Lung (tissue), 12 donors: Measurements from ENCODE around the gene ARSA. TPM values are rescaled to one million over a fixed set of nuclear protein-coding genes. Genes with fewer than 3 reads are reported as not detected.

Experiments
- ATAC-seq: fragments of 200-7000 bp; cut with Tn5 transposase; one replicate; pipeline ENCODE4 v1.9.1; 2020; ENCODE audit warnings: moderate number of reproducible peaks; ENCODE audit not compliant: insufficient read depth, low FRiP score
- DNase-seq, 3 donors: peaks; one replicate each; pipeline ENCODE4 v3.0.0-alpha.2; 2013 to 2017
- H3K27ac ChIP-seq, 2 donors: one replicate each; pipeline ENCODE4 v1.5.1; 2013; ENCODE audit warnings: mild to moderate bottlenecking in 2 of 2, moderate library complexity in 2 of 2, control low read depth in 1 of 2, inconsistent platforms in 1 of 2, low read depth in 1 of 2, low read length in 1 of 2
- H3K27me3 ChIP-seq, 3 donors: one replicate each; pipeline ENCODE4 v1.5.1; 2013; ENCODE audit warnings: low read length in 2 of 3; ENCODE audit not compliant: control insufficient read depth in 3 of 3, insufficient read depth in 3 of 3
- H3K36me3 ChIP-seq, 4 donors: one replicate each; pipeline ENCODE4 v1.5.1; 2013; ENCODE audit warnings: low read length in 4 of 4, mild to moderate bottlenecking in 1 of 4, moderate library complexity in 1 of 4; ENCODE audit not compliant: control insufficient read depth in 4 of 4, insufficient read depth in 4 of 4
- H3K4me1 ChIP-seq, 5 donors: one replicate each; pipeline ENCODE4 v1.5.1; 2013; ENCODE audit warnings: low read length in 5 of 5, mild to moderate bottlenecking in 2 of 5, moderate library complexity in 1 of 5; ENCODE audit not compliant: control insufficient read depth in 5 of 5, insufficient read depth in 5 of 5
- H3K4me3 ChIP-seq: one replicate; pipeline ENCODE4 v1.5.1; 2013; ENCODE audit warnings: mild to moderate bottlenecking, control low read depth, moderate library complexity
- H3K9ac ChIP-seq, 2 donors: one replicate each; pipeline ENCODE4 v1.5.1; 2013; ENCODE audit warnings: low read length in 2 of 2, control low read depth in 1 of 2; ENCODE audit not compliant: insufficient read depth in 1 of 2
- H3K9me3 ChIP-seq, 4 donors: one replicate each; pipeline ENCODE4 v1.5.1; 2013; ENCODE audit warnings: low read length in 3 of 4, mild to moderate bottlenecking in 1 of 4, moderate library complexity in 1 of 4; ENCODE audit not compliant: control insufficient read depth in 4 of 4, insufficient read depth in 3 of 4
- WGBS, 2 donors: extraction: QIAGEN DNeasy Blood & Tissue Kit; methylation state at CpG; one replicate each; pipeline ENCODE4 v1.1.7; 2013; 5-methylcytosine and 5-hydroxymethylcytosine counted together
- polyA plus RNA-seq, 2 donors: library from polyadenylated mRNA; stranded (reverse); fragments of 200-250 nt; gene quantifications; one replicate each; pipeline ENCODE4 v1.2.1, GENCODE V29; 2013
- total RNA-seq, 2 donors: library from RNA; depleted of rRNA in 1 of 2; stranded (reverse); fragments of >200 nt in 1 of 2; gene quantifications; one replicate each; pipeline ENCODE4 v1.2.1, GENCODE V29; 2014 to 2021
- TF ChIP-seq, protein P1 (sequence below): IDR thresholded peaks from 2 replicates; pipeline ENCODE4 v1.5.1; 2012; ENCODE audit warnings: mild to moderate bottlenecking; ENCODE audit errors: control extremely low read depth, extremely low read depth
- donor health status: control.
- donor health status: control.
- donor health status: Bipolar disorder and iron deficiency.
- donor health status: healthy.
- donor health status: DM: yes; HTN: yes; CAD: no.

ARSA gene
- total and polyA plus RNA-seq, 4 donors, result 21.2 to 57.7 (median 40.5) TPM

DNA sequence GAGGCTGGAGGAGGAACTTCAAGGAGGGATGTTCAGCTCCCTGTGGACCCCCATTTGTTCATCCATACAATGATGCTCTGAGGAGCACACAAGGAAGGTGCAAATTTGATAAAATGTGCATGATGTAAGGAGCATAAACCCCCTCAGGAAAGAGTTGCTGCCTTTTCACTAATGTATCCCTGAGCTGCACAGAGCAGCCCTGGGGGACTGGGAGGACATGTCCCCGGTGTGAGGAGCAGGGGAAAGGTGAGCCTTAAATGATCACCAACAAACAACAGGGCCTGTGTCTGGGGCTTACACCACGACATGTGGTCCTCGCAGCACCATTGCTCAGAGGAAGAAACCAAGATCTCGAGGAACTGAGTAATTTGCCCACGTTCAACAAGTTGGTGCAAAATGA, 30.9 kb downstream of the ARSA start:
- H3K27ac ChIP-seq, result no peak overlapping the region
- DNase-seq (no peak), ATAC-seq (no peak)
- peaks cover 0 to 17% (median 8%) of the 10 kb centered on the region in 3 donors for H3K27me3 ChIP-seq
- H3K4me1 ChIP-seq, result peaks cover 0 to 5% (median 0%) of the 10 kb centered on the region in 5 donors
- H3K9ac ChIP-seq, result no peak overlapping the region
- 80 to 95% methylated on average over 5 of the region's 5 CpGs for WGBS, 2 donors
- no peaks in the 10 kb centered on the region for H3K36me3 ChIP-seq
- TF ChIP-seq, protein P1, sequence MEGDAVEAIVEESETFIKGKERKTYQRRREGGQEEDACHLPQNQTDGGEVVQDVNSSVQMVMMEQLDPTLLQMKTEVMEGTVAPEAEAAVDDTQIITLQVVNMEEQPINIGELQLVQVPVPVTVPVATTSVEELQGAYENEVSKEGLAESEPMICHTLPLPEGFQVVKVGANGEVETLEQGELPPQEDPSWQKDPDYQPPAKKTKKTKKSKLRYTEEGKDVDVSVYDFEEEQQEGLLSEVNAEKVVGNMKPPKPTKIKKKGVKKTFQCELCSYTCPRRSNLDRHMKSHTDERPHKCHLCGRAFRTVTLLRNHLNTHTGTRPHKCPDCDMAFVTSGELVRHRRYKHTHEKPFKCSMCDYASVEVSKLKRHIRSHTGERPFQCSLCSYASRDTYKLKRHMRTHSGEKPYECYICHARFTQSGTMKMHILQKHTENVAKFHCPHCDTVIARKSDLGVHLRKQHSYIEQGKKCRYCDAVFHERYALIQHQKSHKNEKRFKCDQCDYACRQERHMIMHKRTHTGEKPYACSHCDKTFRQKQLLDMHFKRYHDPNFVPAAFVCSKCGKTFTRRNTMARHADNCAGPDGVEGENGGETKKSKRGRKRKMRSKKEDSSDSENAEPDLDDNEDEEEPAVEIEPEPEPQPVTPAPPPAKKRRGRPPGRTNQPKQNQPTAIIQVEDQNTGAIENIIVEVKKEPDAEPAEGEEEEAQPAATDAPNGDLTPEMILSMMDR, result no peak
- H3K4me3 ChIP-seq, result no peak overlapping the region
- no peaks in the 10 kb centered on the region for H3K9me3 ChIP-seq

DNA sequence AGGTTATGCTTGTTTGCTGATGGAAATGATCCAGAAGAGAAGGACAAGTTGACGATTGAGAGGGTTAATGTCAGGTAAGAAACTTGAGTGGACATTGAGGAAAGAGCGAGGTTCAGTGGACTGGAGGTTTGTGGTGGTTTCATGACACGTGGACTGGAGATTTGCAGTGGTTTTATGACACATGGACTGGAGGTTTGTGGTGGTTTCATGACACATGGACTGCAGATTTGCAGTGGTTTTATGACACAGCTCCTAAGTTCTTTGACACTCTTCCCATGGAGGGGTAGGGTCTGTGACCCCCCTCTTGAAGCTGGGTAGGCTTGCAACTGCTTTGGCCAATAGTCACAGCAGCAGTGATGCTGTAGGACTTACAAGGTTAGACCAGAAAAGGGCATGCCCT, 32.8 kb downstream of the ARSA start:
- H3K4me1 ChIP-seq, result peaks cover 0 to 2% (median 0%) of the 10 kb centered on the region in 5 donors
- no peaks in the 10 kb centered on the region for H3K9me3 ChIP-seq
- TF ChIP-seq, protein P1, result no peak
- no peak overlapping the region for H3K4me3 ChIP-seq
- ATAC-seq (no peak), DNase-seq (no peak)
- no peaks in the 10 kb centered on the region for H3K36me3 ChIP-seq
- H3K9ac ChIP-seq, result no peak overlapping the region
- H3K27me3 ChIP-seq, result peaks cover 0 to 6% (median 4%) of the 10 kb centered on the region in 3 donors
- WGBS, 2 donors, result 90 to 91% methylated on average over 3 of the region's 3 CpGs
- no peak overlapping the region for H3K27ac ChIP-seq

DNA sequence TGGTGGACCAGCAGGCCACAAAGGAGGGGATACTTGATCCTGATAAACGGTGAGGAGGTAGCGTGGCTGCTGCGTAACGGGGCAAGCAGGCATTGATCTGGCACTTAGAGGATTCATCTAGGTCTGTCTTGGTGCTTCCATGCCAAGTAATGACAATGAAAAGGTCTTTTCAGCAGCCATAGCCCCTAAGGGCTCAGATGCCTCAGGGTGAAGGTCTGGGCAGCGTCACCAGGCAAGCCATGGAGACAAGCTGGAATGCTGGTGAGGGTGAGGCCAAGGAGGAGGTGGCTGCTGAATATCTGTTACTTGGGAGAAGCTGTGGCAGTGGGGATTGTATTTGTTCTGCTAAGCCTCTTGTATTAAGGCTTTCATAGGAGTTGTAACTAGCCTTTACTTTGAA, 40.5 kb downstream of the ARSA start:
- H3K9ac ChIP-seq, result no peak overlapping the region
- no peaks in the 10 kb centered on the region for H3K36me3 ChIP-seq
- no peak for ATAC-seq
- 94 to 97% methylated on average over 5 of the region's 5 CpGs for WGBS, 2 donors
- H3K9me3 ChIP-seq, result no peaks in the 10 kb centered on the region
- H3K4me1 ChIP-seq, result peaks cover 0 to 8% (median 3%) of the 10 kb centered on the region in 5 donors
- no peak overlapping the region for H3K27ac ChIP-seq
- DNase-seq, result no peak
- H3K27me3 ChIP-seq, result no peaks in the 10 kb centered on the region
- TF ChIP-seq, protein P1, result no peak
- no peak overlapping the region for H3K4me3 ChIP-seq

DNA sequence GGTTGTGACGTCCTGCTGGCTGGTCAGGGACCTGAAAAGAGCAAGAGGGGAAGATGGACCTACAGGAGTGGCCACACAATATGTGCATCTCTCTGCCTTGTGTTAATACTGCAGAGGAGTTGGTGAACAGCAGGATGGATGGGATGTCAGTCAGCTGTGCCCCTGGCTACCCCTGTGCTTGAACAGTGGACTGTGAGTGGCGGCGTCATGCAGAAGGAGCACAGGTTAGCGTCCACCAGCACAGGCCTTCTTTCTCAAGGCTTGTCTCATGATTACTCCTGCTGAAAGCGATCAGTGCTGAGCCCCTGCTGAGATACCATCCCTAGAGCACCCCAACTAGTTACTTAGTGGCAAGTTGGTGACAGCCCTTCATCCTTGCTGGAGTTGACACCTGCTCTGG, 41.5 kb downstream of the ARSA start:
- no peak for ATAC-seq
- H3K4me1 ChIP-seq, result peaks cover 2 to 15% (median 4%) of the 10 kb centered on the region in 5 donors
- no peaks in the 10 kb centered on the region for H3K36me3 ChIP-seq
- TF ChIP-seq, protein P1, result no peak
- no peak for DNase-seq
- no peak overlapping the region for H3K27ac ChIP-seq
- H3K27me3 ChIP-seq, result no peaks in the 10 kb centered on the region
- no peak overlapping the region for H3K4me3 ChIP-seq
- no peak overlapping the region for H3K9ac ChIP-seq
- WGBS, 2 donors, result 74 to 93% methylated on average over 5 of the region's 5 CpGs
- no peaks in the 10 kb centered on the region for H3K9me3 ChIP-seq
